HG03521 (cell line): ENCODE measurements around the gene UBR4.

ENCODE experiments used
- ATAC-seq: cut with Tn5 transposase; IDR thresholded peaks from one replicate; pipeline ENCODE4 v1.9.1; 2021; ENCODE audit warnings: mild to moderate bottlenecking, moderate library complexity; ENCODE audit not compliant: unreplicated experiment

UBR4 gene

GRCh38 chr1:19061798-19062197 lies 148.3 kb downstream of the UBR4 start:
- ATAC-seq: no peak

GRCh38 chr1:19061343-19061742 lies 148.7 kb downstream of the UBR4 start:
- no peak for ATAC-seq

- ATAC-seq: no peak
Measured at GRCh38 chr1:19059773-19060172, 150.3 kb downstream of the UBR4 start.

- no peak for ATAC-seq
Measured at GRCh38 chr1:19058476-19058797, 151.6 kb downstream of the UBR4 start.

- ATAC-seq: no peak
Measured at GRCh38 chr1:19057784-19058475, 152.1 kb downstream of the UBR4 start.

- ATAC-seq: no peak
Measured at GRCh38 chr1:19057182-19057779, 152.8 kb downstream of the UBR4 start.

- no peak for ATAC-seq
Measured at GRCh38 chr1:19055701-19056100, 154.4 kb downstream of the UBR4 start.

- no peak for ATAC-seq
Measured at GRCh38 chr1:19055001-19055400, 155.1 kb downstream of the UBR4 start.

GRCh38 chr1:19054216-19054615 lies 155.8 kb downstream of the UBR4 start:
- no peak for ATAC-seq

- ATAC-seq: no peak
Measured at GRCh38 chr1:19053486-19053885, 156.6 kb downstream of the UBR4 start.

GRCh38 chr1:19049798-19050197 lies 160.3 kb downstream of the UBR4 start:
- no peak for ATAC-seq

- ATAC-seq: no peak
Measured at GRCh38 chr1:19049128-19049768, 160.8 kb downstream of the UBR4 start.

- ATAC-seq: no peak
Measured at GRCh38 chr1:19046972-19047731, 162.9 kb downstream of the UBR4 start.

GRCh38 chr1:19045898-19046880 lies 163.9 kb downstream of the UBR4 start:
- ATAC-seq: no peak

GRCh38 chr1:19044975-19045831 lies 164.9 kb downstream of the UBR4 start:
- no peak for ATAC-seq

GRCh38 chr1:19044471-19044870 lies 165.6 kb downstream of the UBR4 start:
- no peak for ATAC-seq

GRCh38 chr1:19043579-19044443 lies 166.3 kb downstream of the UBR4 start:
- no peak for ATAC-seq

GRCh38 chr1:19042675-19043578 lies 167.1 kb downstream of the UBR4 start:
- ATAC-seq: no peak
